ENCODE results near the gene GOLGA3. TPM values are rescaled to one million over a fixed set of nuclear protein-coding genes. Genes with fewer than 3 reads are reported as not detected.
A peak's percentile ranks its signal among the peaks of the same experiment; 100 is the strongest.

The GOLGA3 gene
- total and polyA plus RNA-seq, 12 donors = 11.7 to 83.5 (median 48.0) TPM

DNA sequence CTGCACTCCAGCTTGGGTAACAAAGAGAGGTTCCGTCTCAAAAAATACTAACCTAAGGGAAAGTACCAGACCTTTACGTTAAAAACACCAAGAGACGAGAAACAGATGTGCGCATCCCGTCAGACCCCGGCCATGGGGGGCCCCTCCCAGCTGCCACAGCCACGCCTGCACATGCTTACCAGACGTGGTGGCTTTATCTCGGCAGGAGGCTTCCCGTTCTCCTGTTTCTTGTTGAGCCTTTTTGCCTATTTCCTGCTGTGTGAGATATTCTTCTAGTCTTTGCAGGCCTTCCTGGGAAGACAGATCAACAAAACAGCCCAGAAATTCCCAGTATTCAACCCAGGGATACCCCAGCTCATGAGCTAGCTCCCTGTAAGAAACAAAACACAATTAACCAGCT lies 94.5 kb downstream of the GOLGA3 start:
- TF ChIP-seq, protein P1, sequence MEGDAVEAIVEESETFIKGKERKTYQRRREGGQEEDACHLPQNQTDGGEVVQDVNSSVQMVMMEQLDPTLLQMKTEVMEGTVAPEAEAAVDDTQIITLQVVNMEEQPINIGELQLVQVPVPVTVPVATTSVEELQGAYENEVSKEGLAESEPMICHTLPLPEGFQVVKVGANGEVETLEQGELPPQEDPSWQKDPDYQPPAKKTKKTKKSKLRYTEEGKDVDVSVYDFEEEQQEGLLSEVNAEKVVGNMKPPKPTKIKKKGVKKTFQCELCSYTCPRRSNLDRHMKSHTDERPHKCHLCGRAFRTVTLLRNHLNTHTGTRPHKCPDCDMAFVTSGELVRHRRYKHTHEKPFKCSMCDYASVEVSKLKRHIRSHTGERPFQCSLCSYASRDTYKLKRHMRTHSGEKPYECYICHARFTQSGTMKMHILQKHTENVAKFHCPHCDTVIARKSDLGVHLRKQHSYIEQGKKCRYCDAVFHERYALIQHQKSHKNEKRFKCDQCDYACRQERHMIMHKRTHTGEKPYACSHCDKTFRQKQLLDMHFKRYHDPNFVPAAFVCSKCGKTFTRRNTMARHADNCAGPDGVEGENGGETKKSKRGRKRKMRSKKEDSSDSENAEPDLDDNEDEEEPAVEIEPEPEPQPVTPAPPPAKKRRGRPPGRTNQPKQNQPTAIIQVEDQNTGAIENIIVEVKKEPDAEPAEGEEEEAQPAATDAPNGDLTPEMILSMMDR (IDR thresholded peaks at IDR 0.05) = no peak
- TF ChIP-seq POLR2A (IDR thresholded peaks at IDR 0.05) = no peak
- no peaks in the 10 kb centered on the region for H3K27me3 ChIP-seq
- H3K27ac ChIP-seq = no peak overlapping the region
- H3K9me3 ChIP-seq (replicated peaks in 1 of 3) = no peaks in the 10 kb centered on the region
- peaks cover 5% of the 10 kb centered on the region in 2 donors for H3K4me1 ChIP-seq (replicated peaks in 1 of 2)
- WGBS, 4 donors = 80 to 84% (median 83%) methylated on average over 10 of the region's 10 CpGs
- no peak for DNase-seq
- peaks cover 0 to 77% of the 10 kb centered on the region in 2 donors for H3K36me3 ChIP-seq (replicated peaks in 1 of 2)
- intact Hi-C loops (cut with DNase I) = no loop called here
- H3K4me3 ChIP-seq = no peak overlapping the region

DNA sequence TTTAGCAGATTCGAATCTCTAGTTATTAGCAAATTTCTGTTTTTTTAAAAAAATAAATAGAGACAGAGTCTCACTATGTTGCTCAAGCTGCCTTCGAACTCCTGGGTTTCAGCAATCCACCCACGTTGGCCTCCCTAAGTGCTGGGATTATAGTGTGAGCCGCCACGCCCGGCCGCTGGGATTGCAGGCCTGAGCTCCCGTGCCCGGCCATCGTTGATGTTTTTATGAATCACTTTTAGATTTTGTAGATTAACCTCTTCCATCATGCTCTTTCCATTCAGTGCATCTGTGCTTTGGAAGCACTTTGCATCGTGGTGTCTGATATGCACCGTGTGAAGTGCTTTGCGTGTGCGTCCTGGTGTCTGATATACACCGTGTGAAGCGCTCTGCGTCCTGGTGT lies 97.1 kb downstream of the GOLGA3 start:
- Histone ChIP-seq H3K4me3 (no peak overlapping the region), H3K9me3 (replicated peaks in 1 of 3) (no peaks in the 10 kb centered on the region), H3K4me1 (replicated peaks in 1 of 2) (peaks cover 5% of the 10 kb centered on the region in 2 donors), H3K36me3 (replicated peaks in 1 of 2) (peaks cover 0 to 77% of the 10 kb centered on the region in 2 donors), H3K27me3 (no peaks in the 10 kb centered on the region), H3K27ac (no peak overlapping the region)
- no peak for TF ChIP-seq POLR2A (IDR thresholded peaks at IDR 0.05)
- TF ChIP-seq, protein P1 (IDR thresholded peaks at IDR 0.05) = no peak
- intact Hi-C loops (cut with DNase I) = no loop called here
- WGBS, 4 donors = 91 to 94% (median 93%) methylated on average over 17 of the region's 17 CpGs
- DNase-seq = no peak

DNA sequence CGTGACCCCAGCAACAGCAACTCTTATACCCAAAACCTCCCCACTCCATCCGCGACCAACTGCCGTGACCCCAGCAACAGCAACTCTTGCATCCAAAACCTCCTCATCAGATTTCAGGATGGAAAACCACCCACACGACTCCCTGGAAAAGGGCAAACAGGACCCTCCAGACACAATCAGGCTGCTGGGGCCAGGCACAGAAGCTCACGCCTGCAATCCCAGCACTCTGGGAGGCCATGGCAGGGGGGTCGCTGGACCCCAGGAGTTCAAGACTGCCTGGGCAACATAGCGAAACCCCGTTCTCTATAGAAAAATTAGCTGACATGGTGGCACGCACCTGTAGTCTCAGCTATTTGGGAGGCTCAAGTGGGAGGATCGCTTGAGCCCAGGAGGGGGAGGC lies 98.3 kb downstream of the GOLGA3 start:
- TF ChIP-seq, protein P1 (IDR thresholded peaks at IDR 0.05) = no peak
- TF ChIP-seq POLR2A (IDR thresholded peaks at IDR 0.05) = no peak
- peak overlapping the region in 3 of 5 donors; percentile 42 to 84 (median 62) for H3K27ac ChIP-seq
- DNase-seq = no peak
- H3K9me3 ChIP-seq (replicated peaks in 1 of 3) = no peaks in the 10 kb centered on the region
- 68 to 96% (median 85%) methylated on average over 8 to 11 of the region's 11 CpGs for WGBS, 4 donors
- H3K27me3 ChIP-seq = no peaks in the 10 kb centered on the region
- intact Hi-C loops (cut with DNase I) = no loop called here
- H3K4me3 ChIP-seq = no peak overlapping the region
- peaks cover 0 to 77% of the 10 kb centered on the region in 2 donors for H3K36me3 ChIP-seq (replicated peaks in 1 of 2)
- H3K4me1 ChIP-seq (replicated peaks in 1 of 2) = peaks cover 5% of the 10 kb centered on the region in 2 donors

DNA sequence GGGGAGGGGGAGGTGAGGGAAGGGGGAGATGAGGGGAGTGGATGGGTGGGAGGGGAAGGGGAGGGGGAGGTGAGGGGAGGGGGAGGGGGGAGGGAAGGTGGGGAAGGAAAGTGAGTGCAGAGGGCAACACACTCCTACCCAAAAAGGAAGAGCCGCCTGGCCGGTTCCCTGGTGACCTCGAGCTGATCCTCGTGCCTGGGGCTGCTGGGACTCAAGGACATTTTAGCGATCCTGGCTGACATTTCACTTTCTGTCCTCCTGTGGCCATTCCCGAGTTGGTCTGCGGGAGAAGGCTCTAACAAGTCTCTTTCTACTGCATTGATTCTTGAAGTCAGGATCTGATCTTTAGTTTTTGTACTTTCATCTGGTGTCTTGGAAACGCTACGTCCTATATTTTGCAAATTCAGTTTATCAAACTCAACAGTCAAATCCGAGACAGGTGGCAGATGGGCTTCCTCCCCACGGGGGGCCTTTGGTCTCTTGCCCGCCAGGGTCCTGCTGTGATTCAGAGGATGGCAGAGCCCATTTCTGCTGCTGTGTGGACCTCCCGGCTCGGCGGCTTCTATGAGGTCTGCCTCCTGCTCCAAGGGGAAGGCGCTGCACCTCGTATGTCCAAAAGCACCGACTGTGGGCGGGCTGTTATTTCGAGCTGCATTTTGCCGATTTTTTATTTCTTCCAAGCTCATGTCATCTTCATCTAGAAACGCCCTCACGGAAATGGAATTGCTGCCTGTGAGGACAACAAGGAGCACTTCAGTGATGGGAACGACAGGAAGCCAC lies 98.9 kb downstream of the GOLGA3 start:
- no peak overlapping the region for H3K4me3 ChIP-seq
- H3K36me3 ChIP-seq (replicated peaks in 1 of 2) = peaks cover 0 to 77% of the 10 kb centered on the region in 2 donors
- intact Hi-C loops (cut with DNase I) = no loop called here
- DNase-seq = peak; percentile 67 to 86 (median 77)
- peak in 1 of 2 donors; percentile 6 for TF ChIP-seq POLR2A (IDR thresholded peaks at IDR 0.05)
- TF ChIP-seq, protein P1 (IDR thresholded peaks at IDR 0.05) = no peak
- WGBS, 4 donors = 55 to 72% (median 59%) methylated on average over 24 of the region's 24 CpGs
- peak overlapping the region in 4 of 5 donors; percentile 17 to 84 (median 62) for H3K27ac ChIP-seq
- peaks cover 5% of the 10 kb centered on the region in 2 donors for H3K4me1 ChIP-seq (replicated peaks in 1 of 2)
- H3K27me3 ChIP-seq = no peaks in the 10 kb centered on the region
- no peaks in the 10 kb centered on the region for H3K9me3 ChIP-seq (replicated peaks in 1 of 3)
